NT2/D1 (cell line): ENCODE results near the gene VEZF1.

Experiments
- DNase-seq: peaks from one replicate; pipeline ENCODE4 v3.0.0-alpha.2; 2011; ENCODE audit warnings: low read depth, low spot score
- H3K27me3 ChIP-seq: 2 replicates; pipeline ENCODE4 v1.6.0; 2011; ENCODE audit warnings: mild to moderate bottlenecking; ENCODE audit not compliant: insufficient read length, insufficient read depth
- H3K36me3 ChIP-seq: 2 replicates; pipeline ENCODE4 v1.6.1; 2011; ENCODE audit warnings: mild to moderate bottlenecking, low read length, mixed read lengths; ENCODE audit not compliant: insufficient read depth, insufficient read length
- H3K4me1 ChIP-seq: 2 replicates; pipeline ENCODE4 v1.5.1; 2011; ENCODE audit not compliant: insufficient read depth, insufficient read length
- H3K4me3 ChIP-seq: 2 replicates; pipeline ENCODE4 v1.5.1; 2011; ENCODE audit warnings: low read depth; ENCODE audit not compliant: insufficient read length
- H3K9ac ChIP-seq: 2 replicates; pipeline ENCODE4 v1.6.0; 2011; ENCODE audit warnings: low read depth; ENCODE audit not compliant: insufficient read length
- H3K9me3 ChIP-seq: 2 replicates; pipeline ENCODE4 v1.5.1; 2011; ENCODE audit warnings: mild to moderate bottlenecking, low read length; ENCODE audit not compliant: insufficient read depth
- SUZ12 ChIP-seq: IDR thresholded peaks from 2 replicates; pipeline ENCODE4 v1.6.1; 2011; ENCODE audit not compliant: insufficient read length, insufficient read depth; ENCODE audit errors: extremely low read depth
- YY1 ChIP-seq: IDR thresholded peaks from 2 replicates; pipeline ENCODE4 v1.6.1; 2011; ENCODE audit not compliant: insufficient read length, insufficient read depth
- ZNF274 ChIP-seq: IDR thresholded peaks from 2 replicates; pipeline ENCODE4 v1.6.1; 2011; ENCODE audit warnings: mild to moderate bottlenecking, low read depth, low read length

Gene VEZF1

GRCh38 chr17:57995076-57995956 lies 7.3 kb upstream of the VEZF1 start:
- H3K4me3 ChIP-seq: no peak overlapping the region
- H3K27me3 ChIP-seq: no peaks in the 10 kb centered on the region
- no peak for DNase-seq
- peaks cover 3% of the 10 kb centered on the region for H3K4me1 ChIP-seq
- no peaks in the 10 kb centered on the region for H3K9me3 ChIP-seq
- peaks cover 33% of the 10 kb centered on the region for H3K36me3 ChIP-seq
- H3K9ac ChIP-seq: no peak overlapping the region
- TF ChIP-seq ZNF274: no peak
- no peak for TF ChIP-seq YY1
- TF ChIP-seq SUZ12: no peak

GRCh38 chr17:57994436-57994835 lies 6.4 kb upstream of the VEZF1 start:
- Histone ChIP-seq H3K4me1 (peaks cover 3% of the 10 kb centered on the region), H3K4me3 (no peak overlapping the region), H3K9me3 (no peaks in the 10 kb centered on the region), H3K27me3 (no peaks in the 10 kb centered on the region), H3K9ac (no peak overlapping the region), H3K36me3 (peaks cover 25% of the 10 kb centered on the region)
- TF ChIP-seq ZNF274: no peak
- TF ChIP-seq SUZ12: no peak
- no peak for TF ChIP-seq YY1
- no peak for DNase-seq

DNA sequence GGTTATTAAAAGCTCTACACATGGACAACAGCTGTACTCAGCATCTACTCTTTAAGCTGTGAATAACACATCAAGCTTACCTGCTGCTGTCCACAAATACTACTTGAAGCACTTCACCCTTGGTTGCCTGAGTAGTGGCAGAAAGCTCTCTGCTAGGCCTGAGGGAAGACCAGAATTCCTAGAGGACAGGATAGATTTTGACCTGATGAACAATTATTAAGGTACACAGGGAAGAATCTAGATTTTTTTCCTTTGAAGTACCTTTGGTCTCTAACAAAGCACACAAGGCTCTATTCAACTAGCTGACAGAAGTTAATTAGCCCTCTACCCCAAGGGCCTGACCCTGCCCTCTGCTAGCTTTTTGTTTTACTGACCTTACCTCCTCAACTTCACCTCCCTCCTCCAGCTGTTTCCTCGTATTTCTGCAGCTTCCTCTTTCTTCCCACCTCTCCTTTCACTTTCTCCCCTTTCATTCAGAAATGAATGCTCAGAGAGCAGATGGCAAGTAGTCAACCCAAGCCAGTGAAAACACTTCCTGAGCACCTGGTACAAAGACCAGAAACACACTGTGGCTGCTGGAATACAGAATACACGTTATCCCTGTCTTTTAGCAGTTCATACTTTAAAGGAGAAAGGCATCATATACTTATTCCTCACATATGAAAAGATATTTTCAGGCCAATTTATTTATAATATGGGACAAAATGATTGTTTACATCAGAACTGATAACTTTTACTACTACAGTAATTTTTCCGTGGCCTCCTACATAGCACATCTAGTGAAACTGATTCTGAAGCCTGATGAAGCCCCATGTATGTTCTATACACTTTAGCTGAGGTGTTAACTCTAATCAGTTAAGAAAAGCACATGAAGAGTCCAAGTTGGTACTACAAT lies 5.7 kb upstream of the VEZF1 start:
- H3K4me1 ChIP-seq: peaks cover 5% of the 10 kb centered on the region
- no peak overlapping the region for H3K4me3 ChIP-seq
- H3K27me3 ChIP-seq: no peaks in the 10 kb centered on the region
- peaks cover 18% of the 10 kb centered on the region for H3K36me3 ChIP-seq
- H3K9me3 ChIP-seq: no peaks in the 10 kb centered on the region
- no peak for DNase-seq
- no peak overlapping the region for H3K9ac ChIP-seq
- TF ChIP-seq SUZ12 (no peak), ZNF274 (no peak), YY1 (no peak)

GRCh38 chr17:57991537-57991936 lies 3.5 kb upstream of the VEZF1 start:
- no peaks in the 10 kb centered on the region for H3K36me3 ChIP-seq
- H3K9me3 ChIP-seq: no peaks in the 10 kb centered on the region
- H3K4me3 ChIP-seq: no peak overlapping the region
- no peak overlapping the region for H3K9ac ChIP-seq
- TF ChIP-seq ZNF274 (no peak), SUZ12 (no peak), YY1 (no peak)
- H3K27me3 ChIP-seq: no peaks in the 10 kb centered on the region
- peaks cover 5% of the 10 kb centered on the region for H3K4me1 ChIP-seq
- DNase-seq: no peak

GRCh38 chr17:57990037-57990436 lies 2.0 kb upstream of the VEZF1 start:
- peaks cover 3% of the 10 kb centered on the region for H3K4me1 ChIP-seq
- H3K36me3 ChIP-seq: peaks cover 5% of the 10 kb centered on the region
- no peak for DNase-seq
- no peaks in the 10 kb centered on the region for H3K9me3 ChIP-seq
- no peaks in the 10 kb centered on the region for H3K27me3 ChIP-seq
- no peak overlapping the region for H3K4me3 ChIP-seq
- TF ChIP-seq SUZ12 (no peak), YY1 (no peak), ZNF274 (no peak)
- H3K9ac ChIP-seq: no peak overlapping the region

GRCh38 chr17:57988301-57989250 lies 522 bp upstream of the VEZF1 start:
- Histone ChIP-seq H3K27me3 (no peaks in the 10 kb centered on the region), H3K4me1 (peaks cover 3% of the 10 kb centered on the region), H3K9ac (peak overlapping the region; percentile 94), H3K9me3 (no peaks in the 10 kb centered on the region), H3K4me3 (peak overlapping the region; percentile 86), H3K36me3 (peaks cover 13% of the 10 kb centered on the region)
- DNase-seq: no peak
- TF ChIP-seq YY1: peak; percentile 58
- TF ChIP-seq ZNF274: no peak
- no peak for TF ChIP-seq SUZ12
